ENCODE data around the gene PLXNA2. TPM values are rescaled to one million over a fixed set of nuclear protein-coding genes. Genes with fewer than 3 reads are reported as not detected.

Gene PLXNA2
- polyA plus RNA-seq, 2 of the 4 experiments (the other 2 are of a cell fraction): 0.36 to 0.87 TPM

GRCh38 chr1:208280681-208281450 is 36.7 kb upstream of the PLXNA2 start:
- ChIA-PET CTCF (interaction anchor here (0.8 to 1.7 kb wide), 2 partner anchors 29 to 771 kb away, joined by 3 to 4 read pairs; no protein-coding TSS in a partner anchor), POLR2A (no interaction called here)
- no peak for ATAC-seq
- 26% methylated on average over 8 of the region's 8 CpGs for WGBS (ENCODE audit: missing lambda C conversion rate)
- FAIRE-seq: no peak
- TF ChIP-seq GATA3 (IDR thresholded peaks at IDR 0.05; ENCODE audit: borderline replicate concordance) (no peak), SREBF2 (IDR thresholded peaks at IDR 0.05) (no peak), NR3C1 (IDR thresholded peaks at IDR 0.05) (no peak), FOXS1 (CRISPR knock-in tag; IDR thresholded peaks at IDR 0.05) (no peak), ZNF302 (CRISPR knock-in tag; IDR thresholded peaks at IDR 0.05) (no peak), ESRRA (IDR thresholded peaks at IDR 0.05; ENCODE audit: borderline replicate concordance, low read length) (no peak), ZC3H11A (IDR thresholded peaks at IDR 0.05) (no peak), TP53 (CRISPR knock-in tag; IDR thresholded peaks at IDR 0.05) (no peak), PHF8 (IDR thresholded peaks at IDR 0.05; ENCODE audit: borderline replicate concordance, low read depth) (no peak), CBX2 (IDR thresholded peaks at IDR 0.05; ENCODE audit: borderline replicate concordance, low read depth) (no peak), HOXB5 (CRISPR knock-in tag; IDR thresholded peaks at IDR 0.05) (no peak), ELK1 (IDR thresholded peaks at IDR 0.05; ENCODE audit: low read depth, low read length) (no peak)
- TF ChIP-seq, protein P1, sequence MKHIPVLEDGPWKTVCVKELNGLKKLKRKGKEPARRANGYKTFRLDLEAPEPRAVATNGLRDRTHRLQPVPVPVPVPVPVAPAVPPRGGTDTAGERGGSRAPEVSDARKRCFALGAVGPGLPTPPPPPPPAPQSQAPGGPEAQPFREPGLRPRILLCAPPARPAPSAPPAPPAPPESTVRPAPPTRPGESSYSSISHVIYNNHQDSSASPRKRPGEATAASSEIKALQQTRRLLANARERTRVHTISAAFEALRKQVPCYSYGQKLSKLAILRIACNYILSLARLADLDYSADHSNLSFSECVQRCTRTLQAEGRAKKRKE (CRISPR knock-in tag; IDR thresholded peaks at IDR 0.05; ENCODE audit: low read depth): no peak
- no peak overlapping the region for H3K4me3 ChIP-seq
- H3K4me1 ChIP-seq: no peaks in the 10 kb centered on the region
- no peak overlapping the region for H3K27ac ChIP-seq
- no peaks in the 10 kb centered on the region for H3K9me3 ChIP-seq
- H3K4me2 ChIP-seq: no peak overlapping the region
- no peak for DNase-seq (ENCODE audit: low read depth in 1 of 2, low spot score in 1 of 2)

DNA sequence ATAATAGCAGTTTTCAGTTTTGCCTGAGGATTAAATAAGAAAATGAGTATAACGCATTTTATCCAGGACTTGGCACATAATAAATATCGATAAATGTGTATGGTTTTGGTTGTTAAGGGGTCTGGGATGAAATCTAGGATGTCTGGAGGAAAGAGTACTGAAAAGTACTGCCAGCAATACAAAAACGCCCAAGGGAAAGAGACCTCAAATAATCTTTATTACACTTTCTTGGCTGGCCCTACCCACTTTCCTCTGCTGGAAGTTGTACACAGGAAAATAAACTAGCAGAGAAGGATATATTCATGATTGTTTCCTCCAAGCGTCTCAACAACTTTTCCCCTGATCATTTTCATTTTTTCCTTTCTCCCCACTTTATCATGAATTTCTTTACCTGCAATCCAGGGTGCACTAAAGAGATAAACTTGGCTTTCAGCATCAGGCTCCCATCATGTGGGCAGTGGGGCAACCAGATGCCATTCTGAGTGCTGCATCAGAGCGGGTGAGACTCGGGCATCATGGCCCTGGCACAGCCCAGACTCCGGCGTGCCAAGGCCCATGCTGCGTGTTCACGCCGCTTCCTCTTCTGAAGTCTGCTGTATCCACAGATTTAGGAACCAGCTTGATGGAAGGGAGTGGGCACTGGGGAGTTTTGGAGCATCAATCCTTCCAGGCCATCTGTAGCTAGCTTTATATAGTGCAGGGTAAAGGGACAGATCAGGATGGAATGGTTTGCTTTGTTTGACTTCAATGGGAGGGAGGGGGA is 35.8 kb upstream of the PLXNA2 start:
- no peaks in the 10 kb centered on the region for H3K9me3 ChIP-seq
- no peak overlapping the region for H3K4me2 ChIP-seq
- DNase-seq (ENCODE audit: low read depth in 1 of 2, low spot score in 1 of 2) (no peak), FAIRE-seq (no peak), ATAC-seq (no peak)
- H3K4me3 ChIP-seq: no peak overlapping the region
- POLR2A ChIA-PET: no interaction called here
- TF ChIP-seq, protein P2, sequence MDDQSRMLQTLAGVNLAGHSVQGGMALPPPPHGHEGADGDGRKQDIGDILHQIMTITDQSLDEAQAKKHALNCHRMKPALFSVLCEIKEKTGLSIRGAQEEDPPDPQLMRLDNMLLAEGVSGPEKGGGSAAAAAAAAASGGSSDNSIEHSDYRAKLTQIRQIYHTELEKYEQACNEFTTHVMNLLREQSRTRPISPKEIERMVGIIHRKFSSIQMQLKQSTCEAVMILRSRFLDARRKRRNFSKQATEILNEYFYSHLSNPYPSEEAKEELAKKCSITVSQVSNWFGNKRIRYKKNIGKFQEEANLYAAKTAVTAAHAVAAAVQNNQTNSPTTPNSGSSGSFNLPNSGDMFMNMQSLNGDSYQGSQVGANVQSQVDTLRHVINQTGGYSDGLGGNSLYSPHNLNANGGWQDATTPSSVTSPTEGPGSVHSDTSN (IDR thresholded peaks at IDR 0.05): no peak
- no peak for TF ChIP-seq HDAC2 (IDR thresholded peaks at IDR 0.05)
- TF ChIP-seq EP300 (IDR thresholded peaks at IDR 0.05): no peak
- no peak for TF ChIP-seq SMC3 (IDR thresholded peaks at IDR 0.05)
- TF ChIP-seq ZFP36 (IDR thresholded peaks at IDR 0.05; ENCODE audit: borderline replicate concordance, partially characterized antibody): no peak
- TF ChIP-seq, protein P3, sequence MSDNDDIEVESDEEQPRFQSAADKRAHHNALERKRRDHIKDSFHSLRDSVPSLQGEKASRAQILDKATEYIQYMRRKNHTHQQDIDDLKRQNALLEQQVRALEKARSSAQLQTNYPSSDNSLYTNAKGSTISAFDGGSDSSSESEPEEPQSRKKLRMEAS (IDR thresholded peaks at IDR 0.05): no peak
- TF ChIP-seq MYC (IDR thresholded peaks at IDR 0.05; ENCODE audit: borderline replicate concordance, low read length): no peak
- TF ChIP-seq MAFK (IDR thresholded peaks at IDR 0.05; ENCODE audit: partially characterized antibody): no peak
- no peak for TF ChIP-seq HOXB13 (CRISPR knock-in tag; IDR thresholded peaks at IDR 0.05; ENCODE audit: low read depth)
- no peak overlapping the region for H3K27ac ChIP-seq
- CTCF ChIA-PET: interaction anchor here (1.7 kb wide), 1 partner anchor 28 kb away, joined by 4 read pairs; no protein-coding TSS in a partner anchor
- WGBS (ENCODE audit: missing lambda C conversion rate): 39% methylated on average over 11 of the region's 11 CpGs
- no peaks in the 10 kb centered on the region for H3K4me1 ChIP-seq
